GM11168 (cell line): ENCODE data around the gene RPL36.

Source experiments
- in situ Hi-C: fragments of 300-500 bp; cut with MboI; formaldehyde crosslinking; loops from one replicate; pipeline ENCODE4 v1.12.0; 2022; ENCODE audit warnings: low sequenced_read_pairs; ENCODE audit not compliant: unreplicated experiment

Gene RPL36

DNA sequence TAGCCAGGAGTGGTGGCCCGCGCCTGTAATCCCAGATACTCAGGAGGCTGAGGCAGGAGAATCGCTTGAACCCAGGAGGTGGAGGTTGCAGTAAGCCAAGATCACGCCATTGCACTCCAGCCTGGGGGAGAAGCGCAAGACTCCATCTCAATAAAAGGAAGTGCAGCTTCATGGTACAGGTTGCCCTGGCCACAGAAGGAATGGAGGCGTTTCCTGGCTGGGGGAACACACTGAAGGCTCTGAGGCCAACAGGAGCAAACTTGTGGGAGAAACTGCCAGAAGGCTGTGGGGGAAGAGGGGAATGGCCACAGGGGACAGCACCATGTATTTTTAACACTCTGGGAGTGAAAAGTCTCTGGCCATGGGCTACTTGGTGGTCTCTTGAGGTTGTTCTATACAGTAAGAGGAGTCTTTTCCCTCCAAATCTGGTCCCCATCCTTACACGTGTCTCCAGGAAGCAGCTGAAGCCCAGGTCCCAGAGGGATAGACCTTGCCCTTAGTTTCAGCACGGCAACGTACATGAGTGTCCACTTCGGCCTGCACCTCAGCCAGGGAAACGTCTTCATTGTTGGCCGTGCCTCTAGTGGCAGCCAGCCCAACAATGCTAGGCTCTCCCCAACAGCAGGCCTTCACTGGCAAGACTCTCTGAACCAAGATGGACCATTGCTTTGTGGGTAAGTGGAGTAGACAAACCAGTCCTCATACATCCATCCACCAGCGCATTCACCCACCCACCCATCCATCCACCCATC, 17.2 kb upstream of the RPL36 start:
- in situ Hi-C loops, result no loop called here

DNA sequence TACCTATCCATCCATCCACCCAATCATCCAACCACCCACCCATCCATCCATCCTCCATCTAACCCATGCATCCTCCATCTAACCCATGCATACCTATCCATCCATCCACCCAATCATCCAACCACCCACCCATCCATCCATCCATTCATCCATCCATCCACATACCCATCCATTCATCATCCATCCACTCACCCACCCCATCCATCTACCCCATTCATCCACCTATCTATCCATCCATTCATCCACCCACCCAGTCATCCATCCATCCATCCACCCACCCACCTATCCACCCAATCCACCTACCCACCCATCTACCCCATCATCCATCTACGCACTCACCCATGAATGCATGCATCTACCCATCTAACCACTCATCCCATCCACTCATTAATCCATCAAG, 16.3 kb upstream of the RPL36 start:
- in situ Hi-C loops, result no loop called here

DNA sequence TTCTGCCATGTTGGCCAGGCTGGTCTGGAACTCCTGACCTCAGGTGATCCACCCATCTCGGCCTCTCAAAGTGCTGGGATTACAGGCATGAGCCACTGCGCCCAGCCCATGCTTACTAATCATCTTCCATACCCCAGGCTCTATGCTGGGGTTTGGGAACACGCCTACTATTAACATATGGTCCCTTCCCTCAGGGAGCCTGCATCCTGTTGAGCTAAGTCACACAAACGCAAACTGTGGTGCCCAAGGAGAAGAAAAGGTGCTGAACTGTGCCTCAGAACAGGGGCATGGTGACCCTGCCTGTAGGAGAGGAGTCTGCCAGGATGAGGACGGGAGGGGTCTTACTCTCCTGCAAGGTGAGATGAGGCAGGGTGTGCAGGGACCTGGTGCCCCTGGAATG, 15.4 kb upstream of the RPL36 start:
- in situ Hi-C loops, result no loop called here

DNA sequence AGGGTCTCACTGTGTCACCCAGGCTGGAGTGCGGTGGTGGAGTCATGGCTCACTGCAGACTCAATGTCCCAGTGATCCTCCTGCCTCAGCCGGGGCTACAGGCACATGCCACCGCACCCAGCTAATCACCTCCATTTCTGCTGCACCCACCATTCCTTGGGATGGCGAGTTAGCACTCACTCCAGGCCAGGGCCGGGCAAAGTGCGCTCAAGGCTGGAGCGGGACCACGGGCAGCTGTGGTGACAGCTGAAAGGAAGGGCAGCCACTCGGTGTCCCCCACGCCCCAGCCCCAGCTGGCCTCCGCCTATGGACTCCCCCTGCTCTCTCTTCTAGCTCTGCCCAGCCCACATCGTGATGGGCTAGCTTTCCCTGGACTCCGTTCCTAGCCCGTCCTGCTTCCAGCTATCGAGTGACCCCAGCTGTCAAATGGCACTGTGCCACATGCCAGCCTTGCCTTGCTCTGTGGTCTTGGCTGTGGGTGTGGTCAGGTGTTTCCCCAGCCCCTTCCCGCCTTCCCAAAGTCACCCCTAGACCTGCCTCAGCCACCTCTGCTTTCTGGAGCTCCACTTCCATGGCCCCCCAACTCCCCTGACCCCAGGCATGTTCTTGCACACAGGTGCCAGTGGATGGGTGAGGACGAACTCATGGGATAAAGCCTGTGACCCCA, 13.9 kb upstream of the RPL36 start:
- in situ Hi-C loops, result no loop called here

DNA sequence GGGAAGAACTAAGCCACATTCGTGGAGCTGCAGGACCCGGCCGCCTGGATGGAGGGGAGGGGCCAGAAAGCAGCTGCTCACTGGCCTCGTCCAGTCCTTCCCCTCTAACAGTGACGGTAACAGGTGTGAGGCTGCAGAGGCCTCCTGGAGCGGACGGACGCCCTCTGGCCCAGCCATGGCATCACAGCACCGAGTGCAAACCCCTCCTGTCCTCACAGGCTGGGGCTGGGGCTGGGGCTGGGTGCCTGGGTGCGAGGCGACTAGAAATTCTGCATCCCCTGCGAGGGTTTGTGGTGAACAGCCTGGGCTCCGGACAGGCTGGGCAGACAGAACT, 13.4 kb upstream of the RPL36 start:
- in situ Hi-C loops, result no loop called here

DNA sequence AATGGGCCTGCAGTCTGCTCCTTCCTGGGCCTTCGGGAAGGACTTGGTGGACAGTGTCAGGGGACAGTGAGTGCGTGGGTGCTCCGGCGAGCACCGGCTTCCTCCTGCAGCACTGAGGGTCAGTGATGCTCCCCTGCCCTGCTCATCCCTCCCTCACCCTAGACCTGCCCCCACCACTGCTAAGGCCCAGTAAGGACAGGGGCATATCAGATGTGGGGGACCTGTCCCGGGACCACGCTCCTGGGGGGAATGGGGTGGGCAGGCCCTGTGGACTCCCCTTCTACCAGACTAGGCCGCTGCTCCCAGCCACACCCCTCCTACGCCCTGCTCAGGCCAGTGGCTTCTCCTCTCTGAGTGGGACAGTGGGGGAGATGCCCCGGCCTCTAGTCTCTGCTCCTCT, 13.0 kb upstream of the RPL36 start:
- in situ Hi-C loops, result no loop called here

DNA sequence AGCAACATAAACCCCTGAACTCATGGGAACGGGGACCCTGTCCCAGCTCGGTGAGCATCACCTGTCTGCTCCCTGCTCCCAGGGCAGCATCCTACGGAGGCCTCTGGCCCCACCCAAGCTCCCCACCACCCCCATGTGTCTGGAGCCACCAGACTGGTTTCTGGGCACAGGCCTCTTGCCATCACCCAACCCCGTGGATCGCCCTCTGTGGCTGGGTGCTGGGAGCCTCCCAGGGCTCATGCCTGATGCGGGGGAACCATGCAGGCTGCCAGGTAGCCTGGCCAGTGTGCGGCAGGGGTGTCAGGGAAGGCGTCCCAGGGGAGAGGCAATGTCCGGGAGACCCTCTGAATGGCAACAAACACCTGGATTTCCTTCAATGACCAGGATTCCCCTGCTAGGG, 12.5 kb upstream of the RPL36 start:
- in situ Hi-C loops, result no loop called here

DNA sequence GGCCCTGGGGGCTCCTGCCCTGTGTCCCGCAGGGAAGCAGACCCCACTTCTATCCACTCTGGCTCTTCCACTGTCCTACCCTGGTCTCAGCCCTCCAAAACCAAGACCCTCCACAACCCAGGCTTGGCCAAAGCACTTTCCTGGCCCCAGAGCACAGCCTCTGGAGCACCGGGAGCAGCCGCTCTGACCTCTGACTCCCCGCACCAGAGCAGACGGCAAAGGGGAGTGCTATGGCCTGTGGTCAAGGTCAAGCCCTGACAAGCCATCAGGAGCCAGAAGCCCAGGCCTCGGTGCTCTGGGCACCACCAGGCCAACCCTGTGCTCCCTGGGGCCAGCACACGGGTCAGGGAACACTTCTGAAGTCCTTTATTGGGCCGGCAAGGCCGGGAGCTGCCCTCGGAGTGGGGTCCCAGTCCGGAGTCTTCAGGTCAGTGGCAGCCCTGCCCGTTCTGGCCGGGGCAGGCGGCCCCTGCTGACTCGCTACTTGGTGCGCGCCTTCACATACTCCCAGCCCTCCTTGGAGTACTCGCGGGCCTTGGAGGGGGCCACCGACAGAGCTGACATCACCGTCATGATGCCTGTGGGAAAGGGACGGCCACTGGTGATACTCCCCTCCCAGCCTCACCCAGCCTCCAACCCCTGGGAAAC, 11.9 kb upstream of the RPL36 start:
- in situ Hi-C loops, result no loop called here

DNA sequence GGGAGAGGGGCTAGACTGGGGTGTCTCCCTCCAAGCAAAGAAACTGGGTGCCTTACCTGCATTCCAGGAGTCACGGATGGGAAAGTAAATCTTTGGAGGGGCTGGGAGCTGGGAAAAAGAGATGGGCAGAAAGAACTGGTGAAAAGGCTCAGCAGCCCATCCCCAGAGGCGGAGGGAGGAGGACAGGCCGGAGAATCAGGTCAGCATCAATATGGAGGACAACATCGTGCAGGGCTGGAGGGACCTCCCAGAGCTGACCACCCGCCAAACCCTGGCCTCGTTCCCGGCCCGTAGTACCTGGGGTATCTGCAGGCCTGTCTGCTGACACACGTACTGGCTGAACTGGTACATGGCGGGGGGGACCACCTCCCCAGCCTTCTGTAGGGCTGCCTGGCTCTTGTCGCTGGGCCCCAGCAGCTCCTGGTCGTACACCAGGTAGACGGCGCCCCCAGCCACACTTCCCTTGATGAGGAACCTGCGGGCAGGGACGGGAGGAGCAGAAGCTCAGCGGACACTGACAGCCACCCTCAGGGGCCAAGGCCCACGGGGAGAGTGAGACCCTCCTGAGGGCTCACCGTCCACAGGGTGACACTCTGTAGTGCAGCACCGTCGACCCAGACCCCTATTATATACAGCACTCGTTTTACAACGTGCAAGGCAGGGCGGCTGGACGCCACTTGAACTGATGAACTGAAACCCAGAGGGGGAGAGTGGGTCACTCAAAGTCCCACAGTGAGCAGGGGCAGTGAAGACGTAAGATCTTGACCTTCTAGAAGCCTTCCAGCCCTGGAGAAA, 10.6 kb upstream of the RPL36 start:
- in situ Hi-C loops, result no loop called here

DNA sequence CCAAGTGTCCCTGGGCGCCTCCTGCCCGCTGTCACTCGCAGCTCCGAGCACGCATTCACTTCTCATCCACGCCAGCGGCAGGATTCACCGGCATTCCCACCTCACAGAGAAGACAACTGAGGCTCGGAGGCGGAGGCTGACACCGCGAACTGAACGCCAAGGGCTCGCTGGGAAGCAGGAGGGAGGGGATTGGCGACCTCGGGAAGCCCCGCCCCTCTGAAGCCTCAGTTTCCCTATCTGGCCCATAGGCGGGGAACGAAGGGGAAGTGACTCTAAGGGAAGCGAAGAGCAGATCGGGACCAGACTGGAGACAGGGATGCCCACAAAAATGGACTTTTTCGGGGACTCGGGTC, 10.0 kb upstream of the RPL36 start:
- in situ Hi-C loops, result no loop called here

DNA sequence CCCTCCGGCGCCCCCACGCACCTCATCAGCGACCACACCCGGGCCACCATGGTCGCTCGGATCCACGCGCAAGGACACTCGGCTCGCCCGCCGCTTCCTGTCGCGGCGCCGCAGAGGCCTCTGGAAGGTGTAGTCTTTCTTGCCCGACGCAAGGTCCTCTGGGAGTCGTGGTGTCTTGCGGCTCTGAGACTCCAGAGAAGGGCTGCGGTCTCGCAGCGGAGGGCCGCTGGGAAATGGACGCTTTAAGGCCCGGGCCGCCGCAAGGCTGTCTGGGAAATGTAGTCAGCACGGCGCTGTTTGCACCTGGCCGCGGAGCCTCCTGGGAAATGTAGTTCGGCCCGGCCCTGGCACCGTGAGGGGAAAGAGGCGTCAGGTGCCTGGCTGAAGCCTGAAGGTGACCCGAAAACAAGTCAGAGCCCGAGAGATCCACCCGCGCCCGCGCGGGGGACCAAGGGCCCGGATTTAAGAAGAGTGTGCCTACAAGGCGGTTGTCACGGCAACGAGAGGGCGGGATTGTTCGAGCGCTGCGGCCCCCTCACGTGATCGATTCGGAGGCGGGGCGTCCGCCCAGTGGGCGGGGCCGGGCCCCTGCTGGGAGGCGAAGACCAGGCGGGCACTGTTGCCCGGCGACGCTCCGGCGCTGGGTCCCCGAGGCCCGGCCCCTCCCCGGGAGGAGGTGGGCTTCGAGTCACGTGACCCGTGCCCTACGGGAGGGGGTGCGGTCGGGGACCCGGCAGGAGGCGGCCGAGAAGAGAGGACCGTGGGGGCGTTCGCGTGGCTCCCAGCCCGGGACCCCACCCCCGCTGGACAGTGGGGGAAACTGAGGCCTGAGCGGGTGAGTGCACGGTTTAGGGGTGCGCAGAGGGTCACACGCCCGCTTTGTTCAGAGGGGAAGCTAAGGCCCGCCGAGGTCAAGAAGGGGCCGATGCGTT, 9.4 kb upstream of the RPL36 start, which contains the start of the genes HSD11B1L and MICOS13:
TSS of gene HSD11B1L (plus strand) at position 591 of the 932 bp plus-strand sequence. CDS start 3,806 bp downstream, outside the sequence.
TSS of gene MICOS13 (minus strand) at position 80 of the 932 bp plus-strand sequence. CDS start at position 50, 30 bp downstream.
- in situ Hi-C loops, result no loop called here

DNA sequence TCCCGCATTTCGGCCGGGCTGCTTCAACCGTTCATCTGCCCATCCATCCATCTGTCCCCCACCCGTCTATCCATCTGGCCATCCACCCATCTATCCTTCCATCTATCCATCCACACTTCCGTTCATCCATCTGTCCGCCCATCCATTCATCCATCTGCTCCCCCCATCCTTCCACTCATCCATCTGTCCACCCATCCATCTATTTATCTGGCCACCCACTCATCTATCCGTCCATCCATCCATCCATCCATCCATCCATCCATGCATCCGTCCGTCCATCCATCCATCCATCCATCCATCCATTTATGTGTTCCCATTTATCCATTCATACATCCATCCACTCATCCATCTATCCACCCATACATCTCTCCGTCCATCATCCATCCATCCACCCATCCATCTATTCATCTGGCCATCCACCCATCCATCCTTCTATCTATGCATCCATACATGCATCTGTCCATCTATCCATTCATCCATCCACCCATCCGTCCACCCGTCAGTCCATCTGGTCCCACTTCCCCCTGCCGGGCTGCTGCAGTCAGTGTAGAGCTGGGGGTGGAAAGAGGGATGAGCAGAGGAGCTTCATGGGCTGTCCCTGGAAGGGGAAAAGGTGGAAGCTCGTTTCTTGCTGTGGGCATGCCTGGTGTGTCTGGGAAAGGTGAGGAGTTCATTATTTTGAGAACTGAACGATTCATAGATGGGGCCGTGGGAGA, 8.5 kb upstream of the RPL36 start:
- in situ Hi-C loops, result no loop called here

DNA sequence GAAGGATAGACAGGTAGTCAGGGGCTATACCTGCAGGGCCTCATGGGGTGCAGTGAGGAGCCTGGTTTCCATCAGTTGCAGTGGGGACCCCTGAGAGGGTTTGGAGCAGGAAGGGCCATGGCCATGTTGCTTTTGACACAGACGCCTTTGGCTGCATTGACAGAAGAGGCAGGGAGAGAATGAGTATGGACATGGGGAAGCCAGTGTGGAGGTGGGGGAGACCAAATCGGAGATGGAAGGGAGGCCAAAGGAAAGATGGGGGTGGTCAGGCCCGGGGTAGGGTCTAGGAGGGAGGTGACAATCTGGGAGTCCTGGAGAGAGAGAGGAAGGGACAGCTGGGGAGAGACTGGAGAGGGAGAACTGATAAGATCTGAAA, 8.0 kb upstream of the RPL36 start:
- in situ Hi-C loops, result no loop called here

DNA sequence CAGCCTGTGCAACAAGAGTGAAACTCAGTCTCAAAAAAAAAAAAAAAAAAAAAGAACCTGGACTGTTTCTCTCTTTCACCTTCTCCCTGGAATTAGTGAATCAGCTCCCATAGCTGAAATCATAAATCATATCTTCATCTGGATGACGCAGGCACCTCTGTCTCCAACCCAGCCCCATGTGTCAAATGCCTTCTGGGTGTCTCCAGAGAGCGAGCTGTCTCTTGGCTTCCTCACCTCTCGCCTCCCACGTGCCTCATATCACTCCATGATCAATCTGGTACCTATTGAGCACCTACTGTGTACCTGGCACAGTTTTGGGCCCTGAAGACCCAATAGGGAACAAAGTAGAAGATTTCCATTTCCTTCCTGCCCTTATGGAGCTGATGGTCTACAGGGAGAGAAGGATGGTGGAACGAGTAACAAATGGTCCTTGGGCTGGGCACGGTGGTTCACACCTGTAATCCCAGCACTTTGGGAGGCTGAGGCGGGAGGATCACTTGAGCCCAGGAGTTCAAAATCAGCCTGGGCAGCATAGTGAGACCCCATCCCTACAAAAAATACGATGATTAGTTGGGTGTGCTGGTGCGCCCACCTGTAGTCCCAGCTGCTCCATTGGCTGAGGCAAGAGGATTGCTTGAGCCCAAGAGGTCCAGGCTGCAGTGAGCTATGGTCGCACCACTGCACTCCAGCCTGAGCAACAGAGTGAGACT, 6.8 kb upstream of the RPL36 start:
- in situ Hi-C loops, result no loop called here

DNA sequence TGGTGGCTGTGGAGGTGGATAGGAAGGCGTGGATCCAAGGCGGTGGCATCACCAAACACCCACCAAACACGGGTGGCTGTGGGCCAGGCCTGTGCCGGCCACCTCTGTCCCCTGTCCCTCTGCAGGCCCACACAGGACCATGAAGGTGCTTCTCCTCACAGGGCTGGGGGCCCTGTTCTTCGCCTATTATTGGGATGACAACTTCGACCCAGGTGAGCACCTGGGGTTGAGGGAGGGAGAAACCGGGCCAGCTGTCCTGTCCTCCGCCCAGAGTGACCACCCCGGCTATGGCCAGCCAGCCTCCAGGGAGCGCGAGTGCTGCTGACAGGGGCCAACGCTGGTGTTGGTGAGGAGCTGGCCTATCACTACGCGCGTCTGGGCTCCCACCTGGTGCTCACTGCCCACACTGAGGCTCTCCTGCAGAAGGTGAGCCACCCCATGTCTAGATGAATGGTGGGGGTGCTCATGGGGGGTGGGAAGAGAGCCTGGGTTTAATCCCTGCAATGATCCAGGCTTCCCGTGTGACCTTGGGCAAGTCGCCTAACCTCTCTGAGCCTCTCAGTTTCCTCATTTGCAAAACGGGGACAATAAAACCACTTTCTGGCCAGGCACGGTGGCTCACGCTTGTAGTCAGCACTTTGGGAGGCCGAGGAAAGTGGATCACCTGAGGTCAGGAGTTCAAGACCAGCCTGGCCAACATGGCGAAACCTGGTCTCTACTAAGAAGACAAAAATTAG, 5.2 kb upstream of the RPL36 start:
- in situ Hi-C loops, result no loop called here

DNA sequence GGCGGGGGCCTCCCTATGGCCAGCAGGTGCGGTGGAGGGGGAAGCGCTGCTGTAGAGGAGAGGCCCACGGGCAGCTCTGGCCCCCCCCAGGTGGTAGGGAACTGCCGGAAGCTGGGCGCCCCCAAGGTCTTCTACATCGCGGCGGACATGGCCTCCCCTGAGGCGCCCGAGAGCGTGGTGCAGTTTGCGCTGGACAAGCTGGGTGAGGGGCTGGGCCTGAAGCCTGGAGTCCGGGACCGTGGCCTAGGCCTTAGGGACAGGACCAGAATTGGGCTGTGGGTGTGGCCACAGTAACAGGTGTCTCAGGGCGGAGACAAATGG, 3.8 kb upstream of the RPL36 start:
- in situ Hi-C loops, result no loop called here

DNA sequence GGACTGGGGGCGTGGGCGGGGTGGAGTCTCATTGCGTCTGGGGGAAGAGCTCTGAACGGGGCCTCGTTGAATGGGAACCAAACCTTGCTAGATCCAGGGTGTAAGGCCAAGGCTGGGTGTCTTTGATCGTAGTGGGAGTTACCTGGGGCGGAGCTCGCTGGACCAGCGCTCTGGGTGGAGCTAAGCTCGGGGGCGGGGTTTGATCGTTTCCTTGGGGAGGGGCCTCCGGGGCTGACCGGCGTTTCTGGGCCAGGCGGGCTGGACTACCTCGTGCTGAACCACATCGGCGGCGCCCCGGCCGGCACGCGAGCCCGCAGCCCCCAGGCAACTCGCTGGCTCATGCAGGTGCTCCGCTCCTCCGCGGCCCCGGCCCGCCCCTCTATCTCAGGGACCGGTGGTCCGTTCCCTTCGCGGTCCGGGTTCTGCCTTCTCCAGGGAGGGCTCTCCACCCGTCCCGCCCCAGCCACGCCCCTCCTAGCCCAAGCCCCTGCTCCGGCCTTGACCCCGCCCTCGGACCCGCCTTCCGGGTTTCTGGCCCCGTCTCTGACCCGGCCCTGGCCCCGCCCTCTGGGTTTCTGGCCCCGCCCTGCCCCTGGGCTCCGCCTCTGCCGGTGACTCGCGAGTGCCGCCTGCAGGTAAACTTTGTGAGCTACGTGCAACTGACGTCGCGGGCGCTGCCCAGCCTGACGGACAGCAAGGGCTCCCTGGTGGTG, 3.3 kb upstream of the RPL36 start:
- in situ Hi-C loops, result no loop called here
